GM18520 (cell line): ENCODE results near the gene CLHC1.
"Not testable (repeated sequence)": the region's sequence is repeated elsewhere in the genome, so short reads cannot be mapped to it uniquely, and the experiment has no call there.

Source experiments
- ATAC-seq: cut with Tn5 transposase; IDR thresholded peaks from one replicate; pipeline ENCODE4 v1.9.1; 2021; ENCODE audit not compliant: unreplicated experiment

Gene CLHC1

GRCh38 chr2:55232084-55232862 lies at the start of gene CLHC1, which contains the start of gene RPS27A:
TSS of gene CLHC1 (minus strand) at chr2:55232293. CDS start at chr2:55222411, 9,882 bp downstream.
TSS of gene RPS27A (plus strand) at chr2:55232688. CDS start at chr2:55232825, 137 bp downstream.
- peak; percentile 84 for ATAC-seq

- not testable (repeated sequence) for ATAC-seq
Measured at GRCh38 chr2:55280851-55281546, 48.9 kb upstream of the CLHC1 start.

- ATAC-seq: not testable (repeated sequence)
Measured at GRCh38 chr2:55279859-55280424, 47.8 kb upstream of the CLHC1 start.

GRCh38 chr2:55279214-55279835 lies 47.2 kb upstream of the CLHC1 start:
- not testable (repeated sequence) for ATAC-seq

GRCh38 chr2:55277310-55277709 lies 45.2 kb upstream of the CLHC1 start:
- no peak for ATAC-seq

GRCh38 chr2:55274346-55274745 lies 42.3 kb upstream of the CLHC1 start:
- not testable (repeated sequence) for ATAC-seq

GRCh38 chr2:55269645-55269990 lies 37.5 kb upstream of the CLHC1 start:
- ATAC-seq: no peak

GRCh38 chr2:55268907-55269644 lies 37.0 kb upstream of the CLHC1 start, which contains the start of gene MTIF2:
TSS of gene MTIF2 (minus strand) at chr2:55269231. CDS start at chr2:55263858, 5,373 bp downstream.
- ATAC-seq: peak; percentile 95

GRCh38 chr2:55268288-55268906 lies 36.3 kb upstream of the CLHC1 start:
- ATAC-seq: no peak

- not testable (repeated sequence) for ATAC-seq
Measured at GRCh38 chr2:55259586-55259985, 27.5 kb upstream of the CLHC1 start.

GRCh38 chr2:55252832-55253231 lies 20.7 kb upstream of the CLHC1 start:
- ATAC-seq: no peak

- no peak for ATAC-seq
Measured at GRCh38 chr2:55247025-55247424, 14.9 kb upstream of the CLHC1 start.

GRCh38 chr2:55245411-55245810 lies 13.3 kb upstream of the CLHC1 start:
- no peak for ATAC-seq

- ATAC-seq: no peak
Measured at GRCh38 chr2:55242617-55243016, 10.5 kb upstream of the CLHC1 start.

GRCh38 chr2:55241582-55241981 lies 9.5 kb upstream of the CLHC1 start:
- not testable (repeated sequence) for ATAC-seq

GRCh38 chr2:55239656-55240222 lies 7.6 kb upstream of the CLHC1 start:
- ATAC-seq: no peak

- no peak for ATAC-seq
Measured at GRCh38 chr2:55236992-55237543, 5.0 kb upstream of the CLHC1 start.

- no peak for ATAC-seq
Measured at GRCh38 chr2:55235724-55236538, 3.8 kb upstream of the CLHC1 start.

- ATAC-seq: no peak
Measured at GRCh38 chr2:55233658-55233940, 1.5 kb upstream of the CLHC1 start.
